ENCODE results near the gene PRRG2. TPM values are rescaled to one million over a fixed set of nuclear protein-coding genes. Genes with fewer than 3 reads are reported as not detected.

The PRRG2 gene
- total and polyA plus RNA-seq, 5 donors from 2014 or later, result 0.84 TPM; not detected in 4

DNA sequence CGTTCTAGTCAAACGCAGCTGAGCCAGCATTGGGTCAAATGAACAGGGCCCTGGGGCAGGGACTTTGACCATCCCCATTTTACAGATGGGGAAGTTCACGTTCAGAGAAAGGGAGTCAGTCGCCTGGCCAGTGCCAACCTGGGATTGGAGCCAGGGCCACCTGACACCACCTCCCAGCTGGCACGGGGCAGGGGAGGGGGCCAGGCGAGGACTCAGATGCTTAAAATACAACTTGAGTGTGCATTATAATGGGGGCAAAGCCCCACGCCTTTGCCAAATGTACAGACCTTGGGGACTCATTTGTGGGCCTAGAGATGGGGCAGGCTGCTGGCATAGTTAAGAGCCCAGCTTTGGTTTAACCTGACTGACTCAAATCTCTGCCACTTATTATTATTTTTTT is 24.5 kb downstream of the PRRG2 start:
- H3K27ac ChIP-seq (ENCODE audit: insufficient read depth, low read length, poor library complexity, severe bottlenecking), result no peak overlapping the region
- H3K9me3 Mint-ChIP-seq, result no peaks in the 10 kb centered on the region
- peak overlapping the region in 1 of 3 donors; percentile 14 for H3K27ac Mint-ChIP-seq
- H3K4me3 Mint-ChIP-seq, result no peak overlapping the region
- H3K4me3 ChIP-seq (ENCODE audit: low read depth, low read length), result no peak overlapping the region
- no peaks in the 10 kb centered on the region for H3K27me3 ChIP-seq (ENCODE audit: control insufficient read depth, insufficient read depth, low read length)
- H3K9me3 ChIP-seq (ENCODE audit: control insufficient read depth in 2 of 2, low read length in 2 of 2), result no peaks in the 10 kb centered on the region
- H3K36me3 ChIP-seq (ENCODE audit: control insufficient read depth, insufficient read depth, low read length), result peaks cover 64% of the 10 kb centered on the region
- peaks cover 5% of the 10 kb centered on the region for H3K27me3 Mint-ChIP-seq
- H3K36me3 Mint-ChIP-seq, result peaks cover 15% of the 10 kb centered on the region
- H3K4me1 ChIP-seq (ENCODE audit: control insufficient read depth, insufficient read depth, low read length, poor library complexity, severe bottlenecking), result no peaks in the 10 kb centered on the region
- no peak for DNase-seq
- H3K4me1 Mint-ChIP-seq, result peaks cover 0 to 36% (median 6%) of the 10 kb centered on the region in 4 donors
- no peak for ATAC-seq (ENCODE audit: low read depth in 2 of 2)

DNA sequence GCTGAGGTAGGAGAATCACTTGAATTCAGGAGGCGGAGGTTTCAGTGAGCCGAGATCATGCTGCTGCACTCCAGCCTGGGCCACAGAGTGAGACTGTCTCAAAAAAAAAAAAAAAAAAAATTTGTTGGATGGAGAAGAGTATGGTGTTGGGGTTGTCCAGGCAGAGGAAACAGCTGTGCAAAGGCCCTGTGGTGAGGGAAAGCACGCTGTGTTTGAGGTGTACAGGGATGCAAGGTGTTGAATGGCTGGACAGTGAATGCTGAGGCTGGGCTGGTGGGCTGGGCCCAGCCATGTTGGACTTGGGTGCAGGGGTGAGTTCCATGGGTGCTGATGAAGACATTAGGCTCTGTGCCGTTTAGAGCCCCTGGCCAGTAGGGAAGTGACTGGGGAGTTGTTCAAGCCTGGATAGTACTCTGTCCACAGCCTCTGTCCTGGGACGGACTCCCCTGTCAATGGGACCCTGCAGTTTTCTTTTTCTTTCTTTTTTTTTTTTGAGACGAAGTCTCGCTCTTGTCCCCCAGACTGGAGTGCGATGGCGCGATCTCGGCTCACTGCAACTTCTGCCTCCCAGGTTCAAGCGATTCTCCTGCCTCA is 28.5 kb downstream of the PRRG2 start:
- Histone ChIP-seq H3K27me3 (ENCODE audit: control insufficient read depth, insufficient read depth, low read length) (no peaks in the 10 kb centered on the region), H3K27ac (ENCODE audit: insufficient read depth, low read length, poor library complexity, severe bottlenecking) (no peak overlapping the region), H3K36me3 (ENCODE audit: control insufficient read depth, insufficient read depth, low read length) (peaks cover 42% of the 10 kb centered on the region), H3K4me3 (ENCODE audit: low read depth, low read length) (no peak overlapping the region), H3K4me1 (ENCODE audit: control insufficient read depth, insufficient read depth, low read length, poor library complexity, severe bottlenecking) (peaks cover 5% of the 10 kb centered on the region), H3K9me3 (ENCODE audit: control insufficient read depth in 2 of 2, low read length in 2 of 2) (no peaks in the 10 kb centered on the region)
- Mint-ChIP-seq H3K4me3 (no peak overlapping the region), H3K4me1 (peaks cover 0 to 39% (median 10%) of the 10 kb centered on the region in 4 donors), H3K9me3 (no peaks in the 10 kb centered on the region), H3K27me3 (peaks cover 5% of the 10 kb centered on the region), H3K36me3 (peaks cover 5% of the 10 kb centered on the region), H3K27ac (no peak overlapping the region)
- no peak for ATAC-seq (ENCODE audit: low read depth in 2 of 2)
- no peak for DNase-seq

- no peak for ATAC-seq (ENCODE audit: low read depth in 2 of 2)
- H3K27me3 Mint-ChIP-seq, result peaks cover 5% of the 10 kb centered on the region
- H3K9me3 Mint-ChIP-seq, result no peaks in the 10 kb centered on the region
- H3K36me3 ChIP-seq (ENCODE audit: control insufficient read depth, insufficient read depth, low read length), result peaks cover 56% of the 10 kb centered on the region
- H3K4me3 ChIP-seq (ENCODE audit: low read depth, low read length), result no peak overlapping the region
- H3K36me3 Mint-ChIP-seq, result peaks cover 21% of the 10 kb centered on the region
- H3K27me3 ChIP-seq (ENCODE audit: control insufficient read depth, insufficient read depth, low read length), result no peaks in the 10 kb centered on the region
- no peak overlapping the region for H3K4me3 Mint-ChIP-seq
- H3K4me1 Mint-ChIP-seq, result peaks cover 0 to 28% (median 7%) of the 10 kb centered on the region in 4 donors
- peaks cover 5% of the 10 kb centered on the region for H3K4me1 ChIP-seq (ENCODE audit: control insufficient read depth, insufficient read depth, low read length, poor library complexity, severe bottlenecking)
- no peak overlapping the region for H3K27ac ChIP-seq (ENCODE audit: insufficient read depth, low read length, poor library complexity, severe bottlenecking)
- no peak for DNase-seq
- no peak overlapping the region for H3K27ac Mint-ChIP-seq
- peaks cover 0 to 4% of the 10 kb centered on the region in 2 experiments for H3K9me3 ChIP-seq (ENCODE audit: control insufficient read depth in 2 of 2, low read length in 2 of 2)
Observed at GRCh38 chr19:49613374-49613773, 32.3 kb downstream of the PRRG2 start.

GRCh38 chr19:49614096-49614833 is 33.1 kb downstream of the PRRG2 start:
- peaks cover 0 to 26% (median 9%) of the 10 kb centered on the region in 4 donors for H3K4me1 Mint-ChIP-seq

GRCh38 chr19:49615861-49616260 is 34.7 kb downstream of the PRRG2 start:
- Histone ChIP-seq H3K9me3 (ENCODE audit: control insufficient read depth in 2 of 2, low read length in 2 of 2) (peaks cover 0 to 4% of the 10 kb centered on the region in 2 experiments), H3K27ac (ENCODE audit: insufficient read depth, low read length, poor library complexity, severe bottlenecking) (no peak overlapping the region), H3K4me3 (ENCODE audit: low read depth, low read length) (no peak overlapping the region), H3K4me1 (ENCODE audit: control insufficient read depth, insufficient read depth, low read length, poor library complexity, severe bottlenecking) (peaks cover 5% of the 10 kb centered on the region), H3K27me3 (ENCODE audit: control insufficient read depth, insufficient read depth, low read length) (no peaks in the 10 kb centered on the region), H3K36me3 (ENCODE audit: control insufficient read depth, insufficient read depth, low read length) (peaks cover 57% of the 10 kb centered on the region)
- DNase-seq (no peak), ATAC-seq (ENCODE audit: low read depth in 2 of 2) (no peak)
- Mint-ChIP-seq H3K4me3 (no peak overlapping the region), H3K9me3 (peaks cover 0 to 1% (median 0%) of the 10 kb centered on the region in 7 donors), H3K27me3 (no peaks in the 10 kb centered on the region), H3K36me3 (peaks cover 27% of the 10 kb centered on the region), H3K27ac (no peak overlapping the region), H3K4me1 (peaks cover 0 to 20% (median 9%) of the 10 kb centered on the region in 4 donors)

More at GRCh38 chr19:49614096-49614833, 33.1 kb downstream of the PRRG2 start:
- Histone ChIP-seq H3K9me3 (ENCODE audit: control insufficient read depth in 2 of 2, low read length in 2 of 2) (peaks cover 0 to 4% of the 10 kb centered on the region in 2 experiments), H3K4me1 (ENCODE audit: control insufficient read depth, insufficient read depth, low read length, poor library complexity, severe bottlenecking) (peaks cover 5% of the 10 kb centered on the region), H3K27me3 (ENCODE audit: control insufficient read depth, insufficient read depth, low read length) (no peaks in the 10 kb centered on the region), H3K27ac (ENCODE audit: insufficient read depth, low read length, poor library complexity, severe bottlenecking) (peak overlapping the region; percentile 0), H3K4me3 (ENCODE audit: low read depth, low read length) (no peak overlapping the region), H3K36me3 (ENCODE audit: control insufficient read depth, insufficient read depth, low read length) (peaks cover 54% of the 10 kb centered on the region)
- Mint-ChIP-seq H3K4me3 (no peak overlapping the region), H3K27ac (peak overlapping the region in 2 of 3 donors; percentile 25 to 97), H3K9me3 (no peaks in the 10 kb centered on the region), H3K27me3 (peaks cover 5% of the 10 kb centered on the region), H3K36me3 (peaks cover 27% of the 10 kb centered on the region)
- ATAC-seq (ENCODE audit: low read depth in 2 of 2) (peak in 1 of 2 donors; percentile 45), DNase-seq (no peak)

DNA sequence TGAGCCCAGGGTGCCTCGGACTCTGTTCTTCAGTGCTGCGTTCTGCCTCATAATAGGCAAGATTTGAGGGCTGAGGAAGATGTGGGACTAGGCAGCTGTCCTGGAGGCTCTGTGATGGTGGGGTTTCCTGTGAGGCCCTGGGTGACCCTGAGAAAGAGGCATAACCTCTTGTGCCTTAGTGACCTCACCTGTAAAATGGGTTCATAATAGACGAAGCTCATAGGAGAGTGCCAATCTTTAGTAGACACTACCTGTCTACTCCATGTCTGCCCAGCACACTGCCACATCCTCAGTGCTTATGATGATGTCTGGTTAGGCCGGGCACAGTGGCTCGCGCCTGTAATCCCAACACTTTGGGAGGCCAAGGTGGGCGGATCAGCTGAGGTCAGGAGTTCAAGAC is 35.4 kb downstream of the PRRG2 start:
- no peak for DNase-seq
- H3K27ac Mint-ChIP-seq, result no peak overlapping the region
- H3K4me1 ChIP-seq (ENCODE audit: control insufficient read depth, insufficient read depth, low read length, poor library complexity, severe bottlenecking), result peaks cover 5% of the 10 kb centered on the region
- peaks cover 0 to 4% of the 10 kb centered on the region in 2 experiments for H3K9me3 ChIP-seq (ENCODE audit: control insufficient read depth in 2 of 2, low read length in 2 of 2)
- H3K27me3 Mint-ChIP-seq, result no peaks in the 10 kb centered on the region
- H3K36me3 ChIP-seq (ENCODE audit: control insufficient read depth, insufficient read depth, low read length), result peaks cover 58% of the 10 kb centered on the region
- H3K27ac ChIP-seq (ENCODE audit: insufficient read depth, low read length, poor library complexity, severe bottlenecking), result no peak overlapping the region
- H3K36me3 Mint-ChIP-seq, result peaks cover 28% of the 10 kb centered on the region
- no peak overlapping the region for H3K4me3 ChIP-seq (ENCODE audit: low read depth, low read length)
- H3K9me3 Mint-ChIP-seq, result peaks cover 0 to 1% (median 0%) of the 10 kb centered on the region in 7 donors
- no peaks in the 10 kb centered on the region for H3K27me3 ChIP-seq (ENCODE audit: control insufficient read depth, insufficient read depth, low read length)
- no peak overlapping the region for H3K4me3 Mint-ChIP-seq
- peaks cover 0 to 20% (median 9%) of the 10 kb centered on the region in 4 donors for H3K4me1 Mint-ChIP-seq
- no peak for ATAC-seq (ENCODE audit: low read depth in 2 of 2)

DNA sequence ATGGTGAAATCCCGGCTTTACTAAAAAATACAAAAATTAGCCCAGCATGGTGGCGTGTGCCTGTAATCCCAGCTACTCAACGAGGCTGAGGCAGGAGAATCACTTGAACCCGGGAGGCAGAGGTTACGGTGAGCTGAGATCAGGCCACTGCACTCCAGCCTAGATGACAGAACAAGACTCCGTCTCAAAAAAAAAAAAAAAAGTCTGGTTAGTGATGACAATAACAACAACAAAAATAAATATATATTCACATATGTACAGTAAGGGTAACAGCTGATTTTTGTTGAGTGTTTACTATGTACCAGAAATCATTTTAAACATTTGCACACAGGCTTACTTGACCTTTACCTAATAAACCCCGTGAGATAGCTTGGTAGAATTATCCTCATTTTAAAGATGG is 35.8 kb downstream of the PRRG2 start:
- H3K4me3 Mint-ChIP-seq, result no peak overlapping the region
- peaks cover 33% of the 10 kb centered on the region for H3K36me3 Mint-ChIP-seq
- Histone ChIP-seq H3K4me1 (ENCODE audit: control insufficient read depth, insufficient read depth, low read length, poor library complexity, severe bottlenecking) (peaks cover 5% of the 10 kb centered on the region), H3K27me3 (ENCODE audit: control insufficient read depth, insufficient read depth, low read length) (no peaks in the 10 kb centered on the region), H3K36me3 (ENCODE audit: control insufficient read depth, insufficient read depth, low read length) (peaks cover 62% of the 10 kb centered on the region), H3K4me3 (ENCODE audit: low read depth, low read length) (no peak overlapping the region), H3K9me3 (ENCODE audit: control insufficient read depth in 2 of 2, low read length in 2 of 2) (peaks cover 0 to 4% of the 10 kb centered on the region in 2 experiments), H3K27ac (ENCODE audit: insufficient read depth, low read length, poor library complexity, severe bottlenecking) (no peak overlapping the region)
- H3K9me3 Mint-ChIP-seq, result peaks cover 0 to 1% (median 0%) of the 10 kb centered on the region in 7 donors
- ATAC-seq (ENCODE audit: low read depth in 2 of 2) (no peak), DNase-seq (no peak)
- peaks cover 0 to 20% (median 10%) of the 10 kb centered on the region in 4 donors for H3K4me1 Mint-ChIP-seq
- no peaks in the 10 kb centered on the region for H3K27me3 Mint-ChIP-seq
- no peak overlapping the region for H3K27ac Mint-ChIP-seq
